ENCODE measurements around the gene CXCR2.

Gene CXCR2

GRCh38 chr2:218127929-218128455 lies 2.2 kb downstream of the CXCR2 start:
- Histone ChIP-seq H3K9me3 (ENCODE audit: severe bottlenecking) (no peaks in the 10 kb centered on the region), H3K36me3 (no peaks in the 10 kb centered on the region), H3K27ac (no peak overlapping the region), H3K4me3 (ENCODE audit: low read depth, low read length) (no peak overlapping the region), H3K27me3 (ENCODE audit: insufficient read depth, low read depth, severe bottlenecking) (no peaks in the 10 kb centered on the region)
- DNase-seq, result no peak
- TF ChIP-seq CTCF (IDR thresholded peaks at IDR 0.05; ENCODE audit: low read depth, low read length), result no peak

- H3K27ac ChIP-seq, result no peak overlapping the region
- no peaks in the 10 kb centered on the region for H3K9me3 ChIP-seq (ENCODE audit: severe bottlenecking)
- DNase-seq, result no peak
- no peak overlapping the region for H3K4me3 ChIP-seq (ENCODE audit: low read depth, low read length)
- H3K27me3 ChIP-seq (ENCODE audit: insufficient read depth, low read depth, severe bottlenecking), result no peaks in the 10 kb centered on the region
- no peak for TF ChIP-seq CTCF (IDR thresholded peaks at IDR 0.05; ENCODE audit: low read depth, low read length)
- no peaks in the 10 kb centered on the region for H3K36me3 ChIP-seq
Measured at GRCh38 chr2:218128781-218129457, 3.1 kb downstream of the CXCR2 start.

GRCh38 chr2:218129458-218130135 lies 3.8 kb downstream of the CXCR2 start:
- H3K27ac ChIP-seq, result no peak overlapping the region
- TF ChIP-seq CTCF (IDR thresholded peaks at IDR 0.05; ENCODE audit: low read depth, low read length), result no peak
- no peaks in the 10 kb centered on the region for H3K36me3 ChIP-seq
- H3K9me3 ChIP-seq (ENCODE audit: severe bottlenecking), result no peaks in the 10 kb centered on the region
- H3K4me3 ChIP-seq (ENCODE audit: low read depth, low read length), result no peak overlapping the region
- no peak for DNase-seq
- no peaks in the 10 kb centered on the region for H3K27me3 ChIP-seq (ENCODE audit: insufficient read depth, low read depth, severe bottlenecking)

- no peak for TF ChIP-seq CTCF (IDR thresholded peaks at IDR 0.05; ENCODE audit: low read depth, low read length)
- H3K4me3 ChIP-seq (ENCODE audit: low read depth, low read length), result no peak overlapping the region
- H3K36me3 ChIP-seq, result no peaks in the 10 kb centered on the region
- H3K9me3 ChIP-seq (ENCODE audit: severe bottlenecking), result no peaks in the 10 kb centered on the region
- no peaks in the 10 kb centered on the region for H3K27me3 ChIP-seq (ENCODE audit: insufficient read depth, low read depth, severe bottlenecking)
- DNase-seq, result no peak
- no peak overlapping the region for H3K27ac ChIP-seq
Measured at GRCh38 chr2:218130377-218130776, 4.5 kb downstream of the CXCR2 start.

GRCh38 chr2:218130822-218131221 lies 5.0 kb downstream of the CXCR2 start:
- Histone ChIP-seq H3K36me3 (no peaks in the 10 kb centered on the region), H3K4me3 (ENCODE audit: low read depth, low read length) (no peak overlapping the region), H3K27ac (no peak overlapping the region), H3K9me3 (ENCODE audit: severe bottlenecking) (no peaks in the 10 kb centered on the region), H3K27me3 (ENCODE audit: insufficient read depth, low read depth, severe bottlenecking) (no peaks in the 10 kb centered on the region)
- no peak for TF ChIP-seq CTCF (IDR thresholded peaks at IDR 0.05; ENCODE audit: low read depth, low read length)
- DNase-seq, result peak; percentile 68
